Measurements from ENCODE around the gene TRPC1.

TRPC1 gene

GRCh38 chr3:142817356-142817755, 93.5 kb downstream of the TRPC1 start:
- no peak for FAIRE-seq
- TF ChIP-seq POLR2A (IDR thresholded peaks at IDR 0.05; ENCODE audit: low read depth, low read length), result no peak
- no peak for TF ChIP-seq PAX5 (IDR thresholded peaks at IDR 0.05; ENCODE audit: insufficient read depth, low read length, severe bottlenecking)
- no peak for TF ChIP-seq SPI1 (IDR thresholded peaks at IDR 0.05; ENCODE audit: low read depth, low read length)
- no peak for TF ChIP-seq POU2F2 (IDR thresholded peaks at IDR 0.05; ENCODE audit: low read depth, low read length)
- no peak for TF ChIP-seq POLR2AphosphoS5 (IDR thresholded peaks at IDR 0.05; ENCODE audit: low read depth, low read length)
- no peak for TF ChIP-seq TAF1 (IDR thresholded peaks at IDR 0.05; ENCODE audit: low read depth, low read length)
- DNase-seq (ENCODE audit: insufficient read length, low spot score), result no peak

- DNase-seq (ENCODE audit: insufficient read length, low spot score), result no peak
- FAIRE-seq, result no peak
- TF ChIP-seq POU2F2 (IDR thresholded peaks at IDR 0.05; ENCODE audit: low read depth, low read length) (no peak), POLR2AphosphoS5 (IDR thresholded peaks at IDR 0.05; ENCODE audit: low read depth, low read length) (no peak), SPI1 (IDR thresholded peaks at IDR 0.05; ENCODE audit: low read depth, low read length) (no peak), POLR2A (IDR thresholded peaks at IDR 0.05; ENCODE audit: low read depth, low read length) (no peak), PAX5 (IDR thresholded peaks at IDR 0.05; ENCODE audit: insufficient read depth, low read length, severe bottlenecking) (no peak)
Measured at GRCh38 chr3:142817897-142818296, 94.1 kb downstream of the TRPC1 start.

- TF ChIP-seq POLR2AphosphoS5 (IDR thresholded peaks at IDR 0.05; ENCODE audit: low read depth, low read length) (no peak), TAF1 (IDR thresholded peaks at IDR 0.05; ENCODE audit: low read depth, low read length) (no peak), POLR2A (IDR thresholded peaks at IDR 0.05; ENCODE audit: low read depth, low read length) (no peak), PAX5 (IDR thresholded peaks at IDR 0.05; ENCODE audit: insufficient read depth, low read length, severe bottlenecking) (no peak), POU2F2 (IDR thresholded peaks at IDR 0.05; ENCODE audit: low read depth, low read length) (no peak), SPI1 (IDR thresholded peaks at IDR 0.05; ENCODE audit: low read depth, low read length) (no peak)
- DNase-seq (ENCODE audit: insufficient read length, low spot score) (no peak), FAIRE-seq (no peak)
Measured at GRCh38 chr3:142818651-142819050, 94.8 kb downstream of the TRPC1 start.

GRCh38 chr3:142819179-142819578, 95.3 kb downstream of the TRPC1 start:
- DNase-seq (ENCODE audit: insufficient read length, low spot score), result no peak
- TF ChIP-seq POLR2AphosphoS5 (IDR thresholded peaks at IDR 0.05; ENCODE audit: low read depth, low read length) (no peak), POU2F2 (IDR thresholded peaks at IDR 0.05; ENCODE audit: low read depth, low read length) (no peak), PAX5 (IDR thresholded peaks at IDR 0.05; ENCODE audit: insufficient read depth, low read length, severe bottlenecking) (no peak), SPI1 (IDR thresholded peaks at IDR 0.05; ENCODE audit: low read depth, low read length) (no peak), POLR2A (IDR thresholded peaks at IDR 0.05; ENCODE audit: low read depth, low read length) (no peak), TAF1 (IDR thresholded peaks at IDR 0.05; ENCODE audit: low read depth, low read length) (no peak)
- FAIRE-seq, result no peak

- DNase-seq (ENCODE audit: insufficient read length, low spot score), result peak; percentile 44
- FAIRE-seq, result peak; percentile 98
- TF ChIP-seq PAX5 (IDR thresholded peaks at IDR 0.05; ENCODE audit: insufficient read depth, low read length, severe bottlenecking) (no peak), TAF1 (IDR thresholded peaks at IDR 0.05; ENCODE audit: low read depth, low read length) (no peak), POU2F2 (IDR thresholded peaks at IDR 0.05; ENCODE audit: low read depth, low read length) (no peak)
Measured at GRCh38 chr3:142828703-142829305, 105.0 kb downstream of the TRPC1 start.

- FAIRE-seq, result no peak
- TF ChIP-seq POLR2AphosphoS5 (IDR thresholded peaks at IDR 0.05; ENCODE audit: low read depth, low read length) (no peak), POLR2A (IDR thresholded peaks at IDR 0.05; ENCODE audit: low read depth, low read length) (no peak), SPI1 (IDR thresholded peaks at IDR 0.05; ENCODE audit: low read depth, low read length) (no peak), TAF1 (IDR thresholded peaks at IDR 0.05; ENCODE audit: low read depth, low read length) (no peak), PAX5 (IDR thresholded peaks at IDR 0.05; ENCODE audit: insufficient read depth, low read length, severe bottlenecking) (no peak), POU2F2 (IDR thresholded peaks at IDR 0.05; ENCODE audit: low read depth, low read length) (no peak)
- DNase-seq (ENCODE audit: insufficient read length, low spot score), result no peak
Measured at GRCh38 chr3:142837526-142837925, 113.7 kb downstream of the TRPC1 start.

GRCh38 chr3:142839831-142840230, 116.0 kb downstream of the TRPC1 start:
- no peak for DNase-seq (ENCODE audit: insufficient read length, low spot score)
- no peak for TF ChIP-seq TAF1 (IDR thresholded peaks at IDR 0.05; ENCODE audit: low read depth, low read length)
- no peak for TF ChIP-seq POU2F2 (IDR thresholded peaks at IDR 0.05; ENCODE audit: low read depth, low read length)
- no peak for TF ChIP-seq PAX5 (IDR thresholded peaks at IDR 0.05; ENCODE audit: insufficient read depth, low read length, severe bottlenecking)
- no peak for FAIRE-seq

GRCh38 chr3:142844339-142844977, 120.6 kb downstream of the TRPC1 start:
- DNase-seq (ENCODE audit: insufficient read length, low spot score) (no peak), FAIRE-seq (no peak)
- no peak for TF ChIP-seq TAF1 (IDR thresholded peaks at IDR 0.05; ENCODE audit: low read depth, low read length)
- no peak for TF ChIP-seq PAX5 (IDR thresholded peaks at IDR 0.05; ENCODE audit: insufficient read depth, low read length, severe bottlenecking)
- TF ChIP-seq POU2F2 (IDR thresholded peaks at IDR 0.05; ENCODE audit: low read depth, low read length), result no peak
- no peak for TF ChIP-seq POLR2AphosphoS5 (IDR thresholded peaks at IDR 0.05; ENCODE audit: low read depth, low read length)
- TF ChIP-seq SPI1 (IDR thresholded peaks at IDR 0.05; ENCODE audit: low read depth, low read length), result no peak
- TF ChIP-seq POLR2A (IDR thresholded peaks at IDR 0.05; ENCODE audit: low read depth, low read length), result no peak

- no peak for FAIRE-seq
- TF ChIP-seq POLR2A (IDR thresholded peaks at IDR 0.05; ENCODE audit: low read depth, low read length) (no peak), SPI1 (IDR thresholded peaks at IDR 0.05; ENCODE audit: low read depth, low read length) (no peak), POU2F2 (IDR thresholded peaks at IDR 0.05; ENCODE audit: low read depth, low read length) (no peak), POLR2AphosphoS5 (IDR thresholded peaks at IDR 0.05; ENCODE audit: low read depth, low read length) (no peak), PAX5 (IDR thresholded peaks at IDR 0.05; ENCODE audit: insufficient read depth, low read length, severe bottlenecking) (no peak)
Measured at GRCh38 chr3:142846779-142847577, 123.1 kb downstream of the TRPC1 start.

More at GRCh38 chr3:142846779-142847577, 123.1 kb downstream of the TRPC1 start:
- DNase-seq (ENCODE audit: insufficient read length, low spot score), result no peak

Measured in GM12891 (cell line).